ENCODE data around the gene LRIG1. TPM values are rescaled to one million over a fixed set of nuclear protein-coding genes. Genes with fewer than 3 reads are reported as not detected.

LRIG1 gene
- total RNA-seq, 3 donors from 2014 or later, result 42.0 to 63.0 (median 43.9) TPM

DNA sequence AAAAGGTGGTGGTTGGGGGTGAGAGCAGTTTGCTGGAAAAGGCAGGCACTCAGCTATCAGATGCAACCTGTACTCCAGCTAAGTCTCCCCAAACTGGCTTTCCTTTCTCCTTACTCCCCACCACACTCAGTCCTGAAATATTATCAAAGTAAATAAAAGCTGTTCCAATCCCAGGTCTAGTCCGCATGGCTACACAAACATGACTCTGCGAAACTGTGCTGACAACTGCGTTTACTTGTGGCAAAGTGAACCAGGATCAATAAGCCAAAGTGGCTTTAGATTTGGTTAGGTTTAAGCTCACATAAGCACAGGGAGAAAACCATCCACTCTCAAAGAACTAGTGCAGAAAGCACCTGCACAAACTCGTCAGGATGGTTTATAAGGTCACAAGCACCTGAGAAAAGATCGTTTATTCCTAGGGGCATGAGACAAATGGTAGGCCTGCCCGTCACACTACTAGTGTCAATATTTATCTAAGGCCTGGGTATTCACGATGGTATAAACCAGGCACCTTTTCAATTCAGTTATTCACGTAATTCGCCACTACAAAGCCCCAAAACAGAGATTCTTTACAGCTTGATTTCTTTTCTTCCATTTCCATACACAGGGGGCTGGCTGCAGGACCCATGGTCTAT is 25.3 kb downstream of the LRIG1 start:
- Mint-ChIP-seq H3K4me3 (no peak overlapping the region), H3K27me3 (ENCODE audit: low read depth) (no peaks in the 10 kb centered on the region), H3K4me1 (ENCODE audit: low read depth) (peaks cover 36% of the 10 kb centered on the region), H3K36me3 (ENCODE audit: insufficient read depth) (peaks cover 14% of the 10 kb centered on the region), H3K9me3 (peaks cover 5% of the 10 kb centered on the region)
- DNase-seq (no peak), ATAC-seq (no peak)

DNA sequence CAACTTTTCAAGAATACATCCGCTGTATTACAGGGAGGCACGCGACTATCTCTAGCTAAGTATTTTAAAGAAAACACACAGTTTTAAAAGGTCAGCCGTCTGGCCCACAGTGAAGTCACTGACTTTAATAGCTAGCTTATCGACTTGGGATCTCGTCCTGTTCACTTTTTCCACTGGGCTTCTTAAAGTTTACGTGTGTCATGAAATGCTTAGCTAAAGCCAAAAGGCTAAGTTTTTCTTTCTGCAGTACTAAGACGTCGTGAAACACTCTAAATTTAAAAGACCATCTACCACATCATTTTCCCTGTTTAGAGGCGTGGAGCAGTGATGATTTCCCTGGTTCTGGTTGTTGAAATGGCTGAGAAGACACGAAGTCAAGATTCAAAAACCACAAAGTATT is 27.1 kb downstream of the LRIG1 start:
- H3K4me1 Mint-ChIP-seq (ENCODE audit: low read depth), result peaks cover 54% of the 10 kb centered on the region
- H3K4me3 Mint-ChIP-seq, result peak overlapping the region; percentile 76
- ATAC-seq (no peak), DNase-seq (peak; percentile 46)
- H3K27me3 Mint-ChIP-seq (ENCODE audit: low read depth), result no peaks in the 10 kb centered on the region
- H3K9me3 Mint-ChIP-seq, result no peaks in the 10 kb centered on the region
- H3K36me3 Mint-ChIP-seq (ENCODE audit: insufficient read depth), result peaks cover 7% of the 10 kb centered on the region

DNA sequence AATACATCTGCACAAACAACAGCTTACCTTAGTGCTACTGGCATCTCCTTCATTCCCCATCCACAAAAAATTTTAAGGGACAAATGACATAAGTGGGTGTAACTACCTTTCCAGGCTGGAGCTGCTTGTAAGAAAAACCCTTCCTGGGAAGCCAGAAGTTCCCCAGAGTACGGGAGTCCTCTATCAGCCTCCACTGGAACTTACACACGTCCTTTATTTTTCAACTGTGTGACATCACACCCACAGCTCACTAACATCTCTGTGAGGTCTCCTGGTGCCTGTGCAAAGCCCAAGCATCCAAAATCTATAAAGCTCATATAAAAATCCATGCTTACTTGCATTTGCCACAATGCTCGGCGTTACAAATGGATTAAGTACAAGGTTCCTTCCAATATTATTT is 27.6 kb downstream of the LRIG1 start:
- peaks cover 59% of the 10 kb centered on the region for H3K4me1 Mint-ChIP-seq (ENCODE audit: low read depth)
- H3K9me3 Mint-ChIP-seq, result no peaks in the 10 kb centered on the region
- H3K4me3 Mint-ChIP-seq, result peak overlapping the region; percentile 76
- no peak for DNase-seq
- H3K27me3 Mint-ChIP-seq (ENCODE audit: low read depth), result no peaks in the 10 kb centered on the region
- ATAC-seq, result no peak
- H3K36me3 Mint-ChIP-seq (ENCODE audit: insufficient read depth), result peaks cover 5% of the 10 kb centered on the region

DNA sequence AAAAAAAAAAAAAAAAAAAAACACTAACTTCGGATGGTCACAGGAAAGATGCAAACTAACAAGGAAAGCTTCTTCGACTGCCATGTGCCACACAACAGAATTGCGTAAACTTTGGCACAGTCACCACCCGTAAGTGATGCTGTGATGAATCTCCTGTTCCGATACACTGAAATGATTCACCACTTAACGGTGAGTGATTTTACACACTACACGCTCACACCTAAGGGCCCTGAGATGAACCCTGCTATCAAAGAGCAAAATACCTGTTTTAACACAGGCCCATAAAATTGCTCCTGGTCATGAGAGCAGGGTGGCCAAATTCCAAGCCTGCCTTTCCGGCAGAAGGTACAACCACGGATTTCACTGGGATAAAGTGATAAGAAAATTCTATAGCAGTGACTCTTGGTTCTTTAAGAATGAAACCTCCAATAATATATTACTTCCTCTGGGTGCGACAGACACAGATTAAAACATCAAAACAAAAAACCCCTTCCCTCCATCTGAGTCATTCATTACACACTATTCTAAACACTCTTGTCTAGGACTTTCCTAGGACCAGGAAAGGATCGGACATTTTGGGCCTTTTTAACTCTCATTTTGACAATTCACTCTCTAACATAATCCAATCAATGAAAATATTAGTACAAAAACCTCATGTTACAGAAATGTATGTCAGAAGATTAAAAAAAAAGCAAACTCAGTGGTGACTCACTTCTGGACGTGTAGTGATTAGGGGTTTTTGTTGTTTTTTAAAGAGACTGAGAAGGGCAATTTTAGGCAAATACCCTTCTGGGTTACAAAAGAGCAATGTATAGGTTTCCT is 28.3 kb downstream of the LRIG1 start:
- Mint-ChIP-seq H3K27me3 (ENCODE audit: low read depth) (no peaks in the 10 kb centered on the region), H3K4me1 (ENCODE audit: low read depth) (peaks cover 65% of the 10 kb centered on the region), H3K36me3 (ENCODE audit: insufficient read depth) (peaks cover 4% of the 10 kb centered on the region), H3K4me3 (peak overlapping the region; percentile 76), H3K9me3 (no peaks in the 10 kb centered on the region)
- ATAC-seq (peak; percentile 79 to 80), DNase-seq (peak; percentile 38)

DNA sequence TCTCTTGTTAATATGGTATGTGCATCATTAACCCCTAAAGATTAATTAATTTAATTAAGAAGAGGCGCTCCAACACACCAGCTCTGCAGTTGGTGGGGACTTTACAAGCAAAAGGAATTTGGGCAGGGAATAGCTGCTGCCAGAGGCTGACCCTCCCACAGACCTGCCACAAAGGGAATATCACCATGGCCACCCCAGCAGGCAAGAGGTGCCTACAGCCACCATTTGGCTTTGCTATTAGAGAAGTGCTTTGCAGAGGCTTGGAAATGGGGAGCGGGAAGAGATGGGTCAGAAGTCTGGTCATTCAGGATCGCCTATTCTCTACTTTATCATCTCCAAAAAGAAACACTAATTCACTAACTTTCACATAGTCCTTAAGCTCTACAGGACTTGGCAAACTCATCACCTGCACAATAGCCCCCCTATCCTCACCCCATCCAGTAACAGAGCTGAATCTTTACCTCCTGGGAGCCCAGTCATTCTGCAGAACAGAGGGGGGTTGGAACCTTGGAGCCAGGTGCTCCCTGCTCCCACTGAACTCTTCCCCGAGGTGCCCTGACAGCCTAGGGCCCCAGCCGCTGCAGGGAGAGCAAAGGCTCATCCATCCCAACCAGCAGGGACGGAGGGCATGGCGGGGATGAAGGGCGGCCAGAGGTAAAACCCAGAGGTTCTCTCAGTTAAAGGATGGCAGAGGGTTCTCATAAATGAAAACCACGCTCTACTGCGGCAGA is 29.7 kb downstream of the LRIG1 start:
- ATAC-seq (no peak), DNase-seq (no peak)
- Mint-ChIP-seq H3K27me3 (ENCODE audit: low read depth) (no peaks in the 10 kb centered on the region), H3K36me3 (ENCODE audit: insufficient read depth) (peaks cover 3% of the 10 kb centered on the region), H3K4me1 (ENCODE audit: low read depth) (peaks cover 74% of the 10 kb centered on the region), H3K9me3 (no peaks in the 10 kb centered on the region), H3K4me3 (no peak overlapping the region)

DNA sequence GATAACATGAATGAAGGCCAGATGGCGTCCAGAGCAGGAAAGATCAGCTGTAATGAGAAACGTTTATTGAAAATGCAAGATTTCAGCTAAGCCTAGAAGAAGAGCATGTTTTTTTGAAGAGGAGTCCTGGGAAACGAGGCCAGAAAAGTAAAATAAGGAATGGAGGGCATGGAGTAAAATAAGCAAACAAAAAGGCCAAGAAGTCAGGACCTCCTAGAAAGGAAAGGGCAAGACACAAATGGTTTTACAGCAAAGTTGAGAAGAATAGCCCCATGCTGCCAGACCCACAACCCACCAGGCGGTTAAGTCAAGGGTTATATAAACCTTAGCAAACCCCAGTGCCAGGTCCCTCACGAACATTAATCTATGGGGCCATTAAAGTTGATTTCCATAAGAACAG is 30.5 kb downstream of the LRIG1 start:
- peaks cover 77% of the 10 kb centered on the region for H3K4me1 Mint-ChIP-seq (ENCODE audit: low read depth)
- H3K27me3 Mint-ChIP-seq (ENCODE audit: low read depth), result no peaks in the 10 kb centered on the region
- no peaks in the 10 kb centered on the region for H3K9me3 Mint-ChIP-seq
- ATAC-seq, result no peak
- DNase-seq, result no peak
- H3K4me3 Mint-ChIP-seq, result no peak overlapping the region
- peaks cover 6% of the 10 kb centered on the region for H3K36me3 Mint-ChIP-seq (ENCODE audit: insufficient read depth)

DNA sequence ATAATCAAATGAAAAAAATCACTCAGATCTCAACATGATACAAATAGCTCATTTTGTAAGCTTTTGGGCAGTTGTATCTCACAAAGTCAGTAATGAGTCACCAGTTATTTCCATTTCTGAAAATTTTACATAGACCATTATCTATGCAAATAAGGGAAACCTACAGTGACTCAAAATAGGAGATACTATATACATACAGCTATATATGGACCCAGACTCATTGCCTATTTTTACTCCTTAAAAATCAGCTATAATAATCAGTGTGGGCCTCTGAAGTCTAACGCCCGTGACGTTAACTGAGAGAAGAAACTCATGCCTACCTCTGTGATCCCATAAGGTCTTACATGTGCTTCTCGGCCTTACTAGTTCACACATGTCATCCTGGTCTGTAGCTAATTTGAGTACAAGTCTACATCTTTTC is 31.6 kb downstream of the LRIG1 start:
- H3K4me3 Mint-ChIP-seq, result peak overlapping the region; percentile 61
- ATAC-seq, result peak; percentile 55 to 66
- no peaks in the 10 kb centered on the region for H3K27me3 Mint-ChIP-seq (ENCODE audit: low read depth)
- H3K4me1 Mint-ChIP-seq (ENCODE audit: low read depth), result peaks cover 76% of the 10 kb centered on the region
- DNase-seq, result no peak
- H3K36me3 Mint-ChIP-seq (ENCODE audit: insufficient read depth), result peaks cover 6% of the 10 kb centered on the region
- no peaks in the 10 kb centered on the region for H3K9me3 Mint-ChIP-seq

DNA sequence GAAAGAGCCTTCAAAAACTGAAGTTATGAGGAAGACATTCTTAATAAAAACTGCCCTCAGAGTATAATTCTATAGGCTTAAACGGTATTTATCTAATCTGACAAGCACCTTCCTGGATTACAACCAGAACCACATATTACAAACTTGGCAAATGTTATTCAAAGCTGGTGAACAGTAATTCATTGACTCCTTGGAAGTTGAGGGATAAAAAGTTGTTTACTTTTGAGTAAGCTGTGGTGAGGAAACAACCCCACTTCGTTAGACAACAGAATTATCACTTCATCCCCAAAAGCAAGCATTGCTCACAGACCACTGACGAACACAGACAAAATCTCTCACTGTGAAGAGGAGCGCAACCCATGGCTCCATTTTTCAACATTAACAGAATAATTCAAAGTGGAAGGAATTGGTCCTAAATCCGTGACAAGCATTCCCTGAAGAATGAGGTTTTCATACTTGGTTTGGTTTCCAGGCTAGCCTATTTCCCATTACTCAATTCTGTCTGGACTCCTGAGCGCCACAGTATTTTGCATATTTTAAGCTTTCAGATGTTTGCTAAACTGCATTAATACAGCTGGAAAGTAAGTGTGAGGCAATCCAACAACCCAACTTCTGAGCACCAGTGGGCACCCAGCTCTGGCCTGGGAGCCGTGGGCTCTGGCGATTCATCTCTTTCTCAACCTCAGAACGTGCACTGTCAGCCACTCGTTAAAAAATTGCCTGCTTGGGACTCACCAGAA is 32.7 kb downstream of the LRIG1 start:
- ATAC-seq (no peak), DNase-seq (no peak)
- peak overlapping the region; percentile 61 for H3K4me3 Mint-ChIP-seq
- no peaks in the 10 kb centered on the region for H3K9me3 Mint-ChIP-seq
- no peaks in the 10 kb centered on the region for H3K27me3 Mint-ChIP-seq (ENCODE audit: low read depth)
- H3K36me3 Mint-ChIP-seq (ENCODE audit: insufficient read depth), result peaks cover 6% of the 10 kb centered on the region
- peaks cover 75% of the 10 kb centered on the region for H3K4me1 Mint-ChIP-seq (ENCODE audit: low read depth)

DNA sequence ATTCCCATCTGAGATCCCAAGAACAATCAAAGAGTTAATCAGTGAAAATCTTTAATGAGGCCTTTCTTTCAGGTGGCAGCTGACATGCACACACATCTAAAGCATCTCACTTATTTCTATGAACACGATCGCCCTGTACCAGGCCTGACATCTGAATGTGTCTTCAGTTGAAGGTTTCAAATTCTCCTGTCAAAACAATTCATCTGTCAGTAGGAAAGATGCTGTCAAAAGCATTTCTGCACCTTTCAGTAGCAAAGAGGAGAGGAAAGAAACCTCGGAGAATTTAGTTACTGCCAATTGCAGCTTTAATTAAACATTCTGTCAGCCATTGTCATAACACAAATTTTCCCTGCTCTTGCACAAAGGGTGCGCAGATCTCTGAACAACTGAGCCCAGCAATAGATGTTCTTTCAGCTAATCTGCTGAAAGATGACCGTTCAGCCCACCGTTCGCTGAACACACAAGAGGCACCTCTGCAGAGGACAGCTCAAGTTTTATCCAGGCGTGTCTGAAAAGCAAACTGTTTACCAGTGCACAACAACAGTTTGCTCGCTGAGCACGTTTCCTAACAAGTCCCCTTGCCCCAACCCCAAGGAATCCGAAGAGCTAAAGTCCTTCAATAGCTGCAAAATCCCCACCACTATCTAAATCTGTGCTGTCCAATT is 34.1 kb downstream of the LRIG1 start:
- no peak for ATAC-seq
- Mint-ChIP-seq H3K36me3 (ENCODE audit: insufficient read depth) (peaks cover 11% of the 10 kb centered on the region), H3K27me3 (ENCODE audit: low read depth) (no peaks in the 10 kb centered on the region), H3K9me3 (no peaks in the 10 kb centered on the region), H3K4me3 (no peak overlapping the region), H3K4me1 (ENCODE audit: low read depth) (peaks cover 71% of the 10 kb centered on the region)
- no peak for DNase-seq

DNA sequence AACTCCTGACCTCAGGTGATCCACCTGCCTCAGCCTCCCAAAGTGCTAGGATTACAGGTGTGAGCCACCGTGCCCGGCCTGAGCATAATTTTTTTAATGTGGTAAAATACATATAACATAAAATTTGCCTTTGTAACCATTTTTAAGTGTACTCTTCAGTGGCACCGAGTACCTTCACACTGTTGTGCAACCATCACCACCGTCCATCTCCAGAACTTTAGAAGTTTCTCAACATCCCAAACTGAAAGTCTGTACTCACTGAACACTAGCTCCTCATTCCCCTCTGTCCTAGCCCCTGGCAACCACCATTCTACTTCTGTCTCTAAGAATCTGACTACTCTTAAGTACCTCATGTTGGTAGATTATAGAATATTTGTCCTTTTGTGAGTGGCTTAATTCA is 35.2 kb downstream of the LRIG1 start:
- Mint-ChIP-seq H3K4me3 (no peak overlapping the region), H3K4me1 (ENCODE audit: low read depth) (peaks cover 64% of the 10 kb centered on the region)

DNA sequence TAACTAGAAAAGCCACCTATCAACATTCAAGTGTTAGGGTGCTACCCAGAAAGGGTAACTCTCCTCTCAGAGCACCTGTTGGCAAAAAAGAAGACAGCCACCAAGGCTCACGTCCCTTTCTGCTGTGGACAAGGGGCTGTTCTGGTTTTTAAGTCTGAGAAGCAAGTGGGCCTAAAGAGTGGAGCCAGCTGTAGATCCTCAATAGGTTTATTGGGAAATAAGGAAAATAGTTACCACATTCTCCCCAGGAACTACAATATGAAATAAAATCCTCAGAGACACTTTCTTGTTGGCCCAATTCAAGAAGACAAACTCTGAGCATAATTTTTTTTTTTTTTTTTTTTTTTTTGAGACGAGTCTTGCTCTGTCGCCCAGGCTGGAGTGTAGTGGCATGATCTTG is 35.8 kb downstream of the LRIG1 start:
- no peaks in the 10 kb centered on the region for H3K9me3 Mint-ChIP-seq
- DNase-seq (no peak), ATAC-seq (no peak)
- H3K36me3 Mint-ChIP-seq (ENCODE audit: insufficient read depth), result peaks cover 21% of the 10 kb centered on the region
- no peak overlapping the region for H3K4me3 Mint-ChIP-seq
- no peaks in the 10 kb centered on the region for H3K27me3 Mint-ChIP-seq (ENCODE audit: low read depth)
- peaks cover 62% of the 10 kb centered on the region for H3K4me1 Mint-ChIP-seq (ENCODE audit: low read depth)

More for the DNA sequence above, 35.2 kb downstream of the LRIG1 start:
- Mint-ChIP-seq H3K27me3 (ENCODE audit: low read depth) (no peaks in the 10 kb centered on the region), H3K9me3 (no peaks in the 10 kb centered on the region), H3K36me3 (ENCODE audit: insufficient read depth) (peaks cover 15% of the 10 kb centered on the region)
- no peak for ATAC-seq
- DNase-seq, result no peak

DNA sequence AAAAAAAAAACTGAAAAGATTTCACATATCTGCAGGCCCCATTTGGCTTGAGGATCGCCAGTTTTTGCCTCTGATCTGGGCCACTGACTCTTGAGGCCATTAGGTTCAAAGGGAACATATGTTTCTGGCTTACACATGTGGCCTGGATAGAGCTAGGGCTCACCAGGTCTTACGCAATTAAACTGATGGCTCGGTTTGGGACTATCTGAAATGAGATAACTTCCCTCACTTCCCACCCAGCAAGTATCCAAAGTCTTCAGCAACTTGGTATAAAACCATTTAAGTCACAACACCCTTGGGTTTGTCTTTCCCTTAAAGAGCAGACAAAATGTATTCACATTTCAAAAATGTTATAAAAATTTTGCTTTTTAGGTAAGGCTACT is 36.3 kb downstream of the LRIG1 start:
- H3K27me3 Mint-ChIP-seq (ENCODE audit: low read depth), result no peaks in the 10 kb centered on the region
- no peaks in the 10 kb centered on the region for H3K9me3 Mint-ChIP-seq
- peaks cover 24% of the 10 kb centered on the region for H3K36me3 Mint-ChIP-seq (ENCODE audit: insufficient read depth)
- H3K4me1 Mint-ChIP-seq (ENCODE audit: low read depth), result peaks cover 58% of the 10 kb centered on the region
- H3K4me3 Mint-ChIP-seq, result no peak overlapping the region
- ATAC-seq, result no peak
- DNase-seq, result no peak

DNA sequence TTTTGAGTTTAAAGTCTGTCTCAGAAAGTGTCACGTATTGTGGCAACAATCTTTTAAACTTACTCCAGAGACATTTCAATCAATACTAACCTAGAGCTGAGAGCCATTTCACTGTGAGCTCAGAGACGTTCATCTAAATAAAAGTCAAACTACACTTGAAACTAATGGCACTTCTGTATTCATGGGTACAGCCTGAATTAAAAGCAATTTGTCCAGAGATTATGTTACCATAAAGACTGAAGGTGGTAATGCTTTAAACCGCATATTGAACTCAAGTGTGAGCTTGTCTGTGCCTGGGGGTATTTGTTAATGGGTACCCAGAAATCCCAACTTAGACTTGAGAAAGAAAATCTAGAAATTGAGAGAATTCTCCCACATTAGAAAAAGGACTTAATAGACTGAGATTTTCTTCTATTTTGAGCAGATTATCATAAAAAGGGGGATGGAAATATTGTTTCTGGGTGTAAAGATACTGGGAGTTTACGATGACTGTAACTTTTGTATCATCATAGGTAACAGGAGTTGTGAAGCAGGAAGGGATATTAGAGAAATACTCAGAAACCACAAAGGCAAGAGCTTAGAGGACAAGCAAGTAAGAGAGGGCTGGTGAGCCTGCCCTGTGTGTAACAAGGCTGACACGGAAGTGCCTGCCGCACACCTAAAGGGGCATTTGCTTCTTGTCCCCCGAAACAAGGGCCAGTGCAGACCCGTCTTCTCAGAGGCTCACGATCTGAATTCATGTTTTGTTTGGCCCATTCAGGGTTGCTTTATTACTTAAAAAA is 36.9 kb downstream of the LRIG1 start:
- H3K27me3 Mint-ChIP-seq (ENCODE audit: low read depth), result no peaks in the 10 kb centered on the region
- peaks cover 29% of the 10 kb centered on the region for H3K36me3 Mint-ChIP-seq (ENCODE audit: insufficient read depth)
- peaks cover 52% of the 10 kb centered on the region for H3K4me1 Mint-ChIP-seq (ENCODE audit: low read depth)
- no peak for ATAC-seq
- no peak overlapping the region for H3K4me3 Mint-ChIP-seq
- DNase-seq, result no peak
- no peaks in the 10 kb centered on the region for H3K9me3 Mint-ChIP-seq
